Measurements from ENCODE around the gene PMAIP1. TPM values are rescaled to one million over a fixed set of nuclear protein-coding genes. Genes with fewer than 3 reads are reported as not detected.

PMAIP1 gene
- polyA plus RNA-seq, 1 of the 3 experiments (the other 2 are of a cell fraction) = 76.9 TPM

- Histone ChIP-seq H3K9me3 (no peaks in the 10 kb centered on the region), H3K9ac (no peak overlapping the region), H3K4me3 (ENCODE audit: low read depth in 2 of 2, low read length in 1 of 2) (no peak overlapping the region), H2AFZ (ENCODE audit: low read depth) (no peak overlapping the region), H3K9me2 (no peaks in the 10 kb centered on the region), H3K27ac (ENCODE audit: low read depth in 2 of 2, low read length in 1 of 2) (no peak overlapping the region), H3K4me2 (no peak overlapping the region), H3K4me1 (ENCODE audit: control insufficient read depth in 1 of 2, insufficient read depth in 2 of 2, low read depth in 1 of 2, low read length in 1 of 2) (peaks cover 10 to 16% of the 10 kb centered on the region in 2 experiments; a peak in 3 of 4 replicates), H4K20me1 (ENCODE audit: insufficient read depth) (peaks cover 16% of the 10 kb centered on the region), H3K79me2 (ENCODE audit: insufficient read depth) (peaks cover 45% of the 10 kb centered on the region), H3F3A (replicated peaks; ENCODE audit: insufficient read depth) (peaks cover 15% of the 10 kb centered on the region), H3K27me3 (ENCODE audit: insufficient read depth) (no peaks in the 10 kb centered on the region), H3K36me3 (replicated peaks in 1 of 2; ENCODE audit: control insufficient read depth in 1 of 2, insufficient read depth in 2 of 2, low read length in 1 of 2) (peaks cover under 1 to 6% of the 10 kb centered on the region in 2 experiments)
- WGBS (ENCODE audit: low lambda C conversion rate) = 98% methylated on average over 9 of the region's 9 CpGs
- POLR2A ChIA-PET = interaction anchor here (0.6 kb wide), 1 partner anchor 19 kb away, joined by 5 read pairs; no protein-coding TSS in a partner anchor
- DNase-seq = no peak
- TF ChIP-seq, protein P1, sequence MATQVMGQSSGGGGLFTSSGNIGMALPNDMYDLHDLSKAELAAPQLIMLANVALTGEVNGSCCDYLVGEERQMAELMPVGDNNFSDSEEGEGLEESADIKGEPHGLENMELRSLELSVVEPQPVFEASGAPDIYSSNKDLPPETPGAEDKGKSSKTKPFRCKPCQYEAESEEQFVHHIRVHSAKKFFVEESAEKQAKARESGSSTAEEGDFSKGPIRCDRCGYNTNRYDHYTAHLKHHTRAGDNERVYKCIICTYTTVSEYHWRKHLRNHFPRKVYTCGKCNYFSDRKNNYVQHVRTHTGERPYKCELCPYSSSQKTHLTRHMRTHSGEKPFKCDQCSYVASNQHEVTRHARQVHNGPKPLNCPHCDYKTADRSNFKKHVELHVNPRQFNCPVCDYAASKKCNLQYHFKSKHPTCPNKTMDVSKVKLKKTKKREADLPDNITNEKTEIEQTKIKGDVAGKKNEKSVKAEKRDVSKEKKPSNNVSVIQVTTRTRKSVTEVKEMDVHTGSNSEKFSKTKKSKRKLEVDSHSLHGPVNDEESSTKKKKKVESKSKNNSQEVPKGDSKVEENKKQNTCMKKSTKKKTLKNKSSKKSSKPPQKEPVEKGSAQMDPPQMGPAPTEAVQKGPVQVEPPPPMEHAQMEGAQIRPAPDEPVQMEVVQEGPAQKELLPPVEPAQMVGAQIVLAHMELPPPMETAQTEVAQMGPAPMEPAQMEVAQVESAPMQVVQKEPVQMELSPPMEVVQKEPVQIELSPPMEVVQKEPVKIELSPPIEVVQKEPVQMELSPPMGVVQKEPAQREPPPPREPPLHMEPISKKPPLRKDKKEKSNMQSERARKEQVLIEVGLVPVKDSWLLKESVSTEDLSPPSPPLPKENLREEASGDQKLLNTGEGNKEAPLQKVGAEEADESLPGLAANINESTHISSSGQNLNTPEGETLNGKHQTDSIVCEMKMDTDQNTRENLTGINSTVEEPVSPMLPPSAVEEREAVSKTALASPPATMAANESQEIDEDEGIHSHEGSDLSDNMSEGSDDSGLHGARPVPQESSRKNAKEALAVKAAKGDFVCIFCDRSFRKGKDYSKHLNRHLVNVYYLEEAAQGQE (IDR thresholded peaks at IDR 0.05; ENCODE audit: low read depth, low read length) = no peak
- TF ChIP-seq TCF12 (IDR thresholded peaks at IDR 0.05) (no peak), MXI1 (IDR thresholded peaks at IDR 0.05; ENCODE audit: low read depth, low read length) (no peak), EZH2phosphoT487 (IDR thresholded peaks at IDR 0.05; ENCODE audit: borderline replicate concordance, low read depth) (no peak), JUND (IDR thresholded peaks at IDR 0.05) (no peak), NFIC (IDR thresholded peaks at IDR 0.05; ENCODE audit: borderline replicate concordance) (no peak), TAF1 (IDR thresholded peaks at IDR 0.05; ENCODE audit: borderline replicate concordance, low read depth, low read length) (no peak), CHD2 (IDR thresholded peaks at IDR 0.05; ENCODE audit: low read length, partially characterized antibody) (no peak), RAD21 (IDR thresholded peaks at IDR 0.05; ENCODE audit: low read length) (no peak), CTCF (IDR thresholded peaks at IDR 0.05) (no peak), GATA2 (CRISPR knock-in tag; IDR thresholded peaks at IDR 0.05) (no peak), FOSL2 (IDR thresholded peaks at IDR 0.05; ENCODE audit: borderline replicate concordance, low read depth) (no peak), RFX5 (IDR thresholded peaks at IDR 0.05; ENCODE audit: low read length) (no peak), FOXM1 (IDR thresholded peaks at IDR 0.05; ENCODE audit: low read depth) (no peak), RCOR1 (IDR thresholded peaks at IDR 0.05; ENCODE audit: low read length) (no peak)
- TF ChIP-seq, protein P2, sequence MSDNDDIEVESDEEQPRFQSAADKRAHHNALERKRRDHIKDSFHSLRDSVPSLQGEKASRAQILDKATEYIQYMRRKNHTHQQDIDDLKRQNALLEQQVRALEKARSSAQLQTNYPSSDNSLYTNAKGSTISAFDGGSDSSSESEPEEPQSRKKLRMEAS (IDR thresholded peaks at IDR 0.05; ENCODE audit: low read depth) = no peak
- TF ChIP-seq, protein P3, sequence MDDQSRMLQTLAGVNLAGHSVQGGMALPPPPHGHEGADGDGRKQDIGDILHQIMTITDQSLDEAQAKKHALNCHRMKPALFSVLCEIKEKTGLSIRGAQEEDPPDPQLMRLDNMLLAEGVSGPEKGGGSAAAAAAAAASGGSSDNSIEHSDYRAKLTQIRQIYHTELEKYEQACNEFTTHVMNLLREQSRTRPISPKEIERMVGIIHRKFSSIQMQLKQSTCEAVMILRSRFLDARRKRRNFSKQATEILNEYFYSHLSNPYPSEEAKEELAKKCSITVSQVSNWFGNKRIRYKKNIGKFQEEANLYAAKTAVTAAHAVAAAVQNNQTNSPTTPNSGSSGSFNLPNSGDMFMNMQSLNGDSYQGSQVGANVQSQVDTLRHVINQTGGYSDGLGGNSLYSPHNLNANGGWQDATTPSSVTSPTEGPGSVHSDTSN (IDR thresholded peaks at IDR 0.05) = no peak
- TF ChIP-seq, protein P4, sequence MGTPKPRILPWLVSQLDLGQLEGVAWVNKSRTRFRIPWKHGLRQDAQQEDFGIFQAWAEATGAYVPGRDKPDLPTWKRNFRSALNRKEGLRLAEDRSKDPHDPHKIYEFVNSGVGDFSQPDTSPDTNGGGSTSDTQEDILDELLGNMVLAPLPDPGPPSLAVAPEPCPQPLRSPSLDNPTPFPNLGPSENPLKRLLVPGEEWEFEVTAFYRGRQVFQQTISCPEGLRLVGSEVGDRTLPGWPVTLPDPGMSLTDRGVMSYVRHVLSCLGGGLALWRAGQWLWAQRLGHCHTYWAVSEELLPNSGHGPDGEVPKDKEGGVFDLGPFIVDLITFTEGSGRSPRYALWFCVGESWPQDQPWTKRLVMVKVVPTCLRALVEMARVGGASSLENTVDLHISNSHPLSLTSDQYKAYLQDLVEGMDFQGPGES (IDR thresholded peaks at IDR 0.05; ENCODE audit: low read depth, low read length) = no peak
- CTCF ChIA-PET = interaction anchor here (0.6 kb wide), 1 partner anchor 10 kb away, joined by 3 read pairs; no protein-coding TSS in a partner anchor
Measured at GRCh38 chr18:59897321-59897954, 2.4 kb upstream of the PMAIP1 start.
